BJ (cell line): ENCODE measurements around the gene SDF4. TPM values are rescaled to one million over a fixed set of nuclear protein-coding genes. Genes with fewer than 3 reads are reported as not detected.
"Not testable (repeated sequence)": the region's sequence is repeated elsewhere in the genome, so short reads cannot be mapped to it uniquely, and the experiment has no call there.

Experiments
- CTCF ChIA-PET: fragments of 350-600 bp; formaldehyde crosslinking; extraction: SDS; loops from one replicate; lab custom pipeline; 2021; ENCODE audit warnings: antibody characterized with exemption, inconsistent platforms; lab: Yijun Ruan, JAX
- POLR2A ChIA-PET: fragments of 300-600 bp; sonication (Branson Sonifier 250); formaldehyde crosslinking; extraction: SDS; loops from one replicate; lab custom pipeline; 2021; ENCODE audit warnings: antibody characterized with exemption; lab: Charles Lee
- DNase-seq: peaks from one replicate; pipeline ENCODE4 v3.0.0-alpha.2; 2011; ENCODE audit warnings: low read depth
- H3K27me3 ChIP-seq: 2 replicates; pipeline ENCODE4 v1.6.0; 2011; ENCODE audit warnings: low read length; ENCODE audit not compliant: control insufficient read depth, insufficient read depth
- H3K36me3 ChIP-seq: 2 replicates; pipeline ENCODE4 v1.5.1; 2011; ENCODE audit warnings: low read length; ENCODE audit not compliant: control insufficient read depth, insufficient read depth
- H3K4me3 ChIP-seq: 2 replicates; pipeline ENCODE4 v1.5.1; 2011; ENCODE audit warnings: low read depth, mild to moderate bottlenecking, control low read depth, low read length
- CTCF ChIP-seq: IDR thresholded peaks from 2 replicates; pipeline ENCODE4 v1.5.1; 2011; ENCODE audit warnings: low read depth, mild to moderate bottlenecking, control low read depth, inconsistent platforms, low read length, moderate library complexity; ENCODE audit not compliant: insufficient read depth
- polyA plus RNA-seq: library from polyadenylated mRNA; depleted of rRNA; stranded (reverse); fragments of >200 nt; gene quantifications from 2 replicates; pipeline ENCODE4 v1.2.3, GENCODE V29; 2011

The SDF4 gene
- polyA plus RNA-seq, 1 experiment, result 188 TPM

GRCh38 chr1:1255078-1255477 lies 23.3 kb upstream of the SDF4 start:
- ChIA-PET CTCF (interaction anchor here (2.0 kb wide), 1 partner anchor 133 kb away, joined by 10 read pairs; no protein-coding TSS in a partner anchor), POLR2A (no interaction called here)
- H3K36me3 ChIP-seq, result peaks cover 27% of the 10 kb centered on the region

GRCh38 chr1:1254667-1254998 lies 22.8 kb upstream of the SDF4 start:
- POLR2A ChIA-PET, result no interaction called here
- peaks cover 23% of the 10 kb centered on the region for H3K36me3 ChIP-seq
- H3K4me3 ChIP-seq, result no peak overlapping the region
- no peak for TF ChIP-seq CTCF
- no peak for DNase-seq
- H3K27me3 ChIP-seq, result no peaks in the 10 kb centered on the region
- CTCF ChIA-PET, result interaction anchor here (2.0 kb wide), 1 partner anchor 132 kb away, joined by 10 read pairs; no protein-coding TSS in a partner anchor

More at GRCh38 chr1:1255078-1255477, 23.3 kb upstream of the SDF4 start:
- TF ChIP-seq CTCF, result no peak
- Histone ChIP-seq H3K4me3 (no peak overlapping the region), H3K27me3 (no peaks in the 10 kb centered on the region)
- DNase-seq, result no peak

- POLR2A ChIA-PET, result no interaction called here
- H3K36me3 ChIP-seq, result peaks cover 20% of the 10 kb centered on the region
- CTCF ChIA-PET, result interaction anchor here (2.0 to 4.6 kb wide), 2 partner anchors 132 kb away, joined by 10 to 22 read pairs; no protein-coding TSS in a partner anchor
- TF ChIP-seq CTCF, result no peak
- H3K4me3 ChIP-seq, result no peak overlapping the region
- H3K27me3 ChIP-seq, result no peaks in the 10 kb centered on the region
- no peak for DNase-seq
Observed at GRCh38 chr1:1253972-1254666, 22.3 kb upstream of the SDF4 start.

- POLR2A ChIA-PET, result no interaction called here
- Histone ChIP-seq H3K4me3 (no peak overlapping the region), H3K27me3 (no peaks in the 10 kb centered on the region), H3K36me3 (peaks cover 16% of the 10 kb centered on the region)
- CTCF ChIA-PET, result interaction anchor here (4.6 kb wide), 1 partner anchor 131 kb away, joined by 22 read pairs; no protein-coding TSS in a partner anchor
- DNase-seq, result no peak
- TF ChIP-seq CTCF, result no peak
Observed at GRCh38 chr1:1253314-1253713, 21.5 kb upstream of the SDF4 start.

GRCh38 chr1:1250786-1251284 lies 19.0 kb upstream of the SDF4 start:
- DNase-seq, result no peak
- ChIA-PET POLR2A (no interaction called here), CTCF (interaction anchor here (1.1 to 4.6 kb wide), 5 partner anchors 11 to 133 kb away, joined by 4 to 22 read pairs (median 7); no protein-coding TSS in a partner anchor)
- no peak for TF ChIP-seq CTCF
- Histone ChIP-seq H3K36me3 (peaks cover 11% of the 10 kb centered on the region), H3K27me3 (no peaks in the 10 kb centered on the region), H3K4me3 (no peak overlapping the region)

- H3K27me3 ChIP-seq, H3K36me3 ChIP-seq, POLR2A ChIA-PET, H3K4me3 ChIP-seq, DNase-seq: not testable (repeated sequence)
- CTCF ChIA-PET, result interaction anchor here (0.7 kb wide), 1 partner anchor 268 kb away, joined by 3 read pairs; no protein-coding TSS in a partner anchor
Observed at GRCh38 chr1:1248009-1248913, 16.5 kb upstream of the SDF4 start.
